Erythroblast (primary cell): ENCODE results near the gene CFAP100.

Source experiments
- GATA1 ChIP-seq: IDR thresholded peaks from 2 replicates; pipeline ENCODE4 v1.6.1; 2011; ENCODE audit warnings: low read depth, mild to moderate bottlenecking, control low read depth, low read length, moderate library complexity
- POLR2A ChIP-seq: IDR thresholded peaks from 2 replicates; pipeline ENCODE4 v1.6.1; 2011; ENCODE audit warnings: mild to moderate bottlenecking, low read length

GRCh38 chr3:126414406-126414805 lies 19.7 kb downstream of the CFAP100 start:
- TF ChIP-seq POLR2A (no peak), GATA1 (no peak)
